Measurements from ENCODE around the gene LHFPL4. TPM values are rescaled to one million over a fixed set of nuclear protein-coding genes. Genes with fewer than 3 reads are reported as not detected.

Gene LHFPL4
- total RNA-seq, 1 experiment from 2014 or later, result 16.3 TPM

DNA sequence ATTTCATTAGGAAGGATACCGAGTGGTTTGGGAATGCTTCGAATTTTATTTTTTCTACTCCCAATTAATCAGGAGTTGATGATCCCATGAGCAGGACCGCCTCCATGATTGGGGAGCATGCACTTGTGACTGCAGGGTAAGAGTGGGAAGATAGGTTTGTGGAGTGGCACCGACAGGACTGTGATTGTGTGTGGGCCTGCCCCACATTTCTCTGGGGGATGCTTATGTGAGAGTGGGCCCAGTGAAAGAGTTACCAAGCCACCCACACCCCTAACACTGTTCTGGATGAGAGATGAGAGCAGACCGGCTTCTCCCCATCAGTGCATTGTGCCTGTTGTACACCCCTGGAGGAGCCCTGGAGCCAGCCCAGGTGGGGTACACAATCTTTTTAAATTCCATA, 76.7 kb downstream of the LHFPL4 start:
- Histone ChIP-seq H3K4me2 (ENCODE audit: insufficient read depth, insufficient read length, low read length) (no peak overlapping the region), H2BK5ac (ENCODE audit: insufficient read length, low read length) (no peak overlapping the region), H4K20me1 (ENCODE audit: control insufficient read depth, insufficient read depth, insufficient read length) (no peaks in the 10 kb centered on the region), H2AK5ac (ENCODE audit: insufficient read length, low read length) (no peak overlapping the region), H3K27me3 (ENCODE audit: insufficient read depth, low read length) (no peaks in the 10 kb centered on the region), H3K56ac (ENCODE audit: insufficient read length, low read depth, low read length) (no peak overlapping the region), H3K79me2 (ENCODE audit: insufficient read depth, low read length) (no peaks in the 10 kb centered on the region), H2AFZ (ENCODE audit: low read length) (no peak overlapping the region), H2BK20ac (ENCODE audit: low read depth, low read length, poor library complexity, severe bottlenecking) (no peak overlapping the region), H3K4me1 (ENCODE audit: insufficient read depth, low read length) (no peaks in the 10 kb centered on the region), H3K9ac (ENCODE audit: extremely low read depth, insufficient read length, low read length) (no peak overlapping the region), H3T11ph (ENCODE audit: low read length) (no peak overlapping the region), H3K14ac (ENCODE audit: insufficient read depth, low read length) (no peak overlapping the region), H2BK12ac (ENCODE audit: insufficient read length, low read depth, low read length) (no peak overlapping the region), H3K79me1 (ENCODE audit: insufficient read depth, low read depth, low read length, poor library complexity, severe bottlenecking) (no peaks in the 10 kb centered on the region), H4K91ac (ENCODE audit: insufficient read length, low read depth, low read length) (no peak overlapping the region), H3K9me3 (ENCODE audit: control insufficient read depth, low read depth, low read length) (no peaks in the 10 kb centered on the region), H2BK120ac (ENCODE audit: low read depth, low read length, poor library complexity, severe bottlenecking) (no peak overlapping the region), H4K8ac (replicated peaks; ENCODE audit: insufficient read length, low read depth, low read length) (no peak overlapping the region), H4K5ac (ENCODE audit: insufficient read length, low read depth, low read length) (no peak overlapping the region), H3K4ac (ENCODE audit: low read depth, low read length) (no peak overlapping the region), H3K27ac (ENCODE audit: insufficient read length, low read depth, low read length) (no peak overlapping the region), H2BK15ac (ENCODE audit: low read depth, low read length) (no peak overlapping the region), H3K23me2 (ENCODE audit: insufficient read length, low read depth, low read length, poor library complexity, severe bottlenecking) (no peaks in the 10 kb centered on the region), H3K23ac (ENCODE audit: insufficient read length, low read depth, low read length) (no peak overlapping the region), H3K18ac (ENCODE audit: insufficient read length, low read depth, low read length) (no peak overlapping the region)
- H3K27me3 Mint-ChIP-seq (ENCODE audit: low read depth), result no peaks in the 10 kb centered on the region
- DNase-seq, result no peak
- H3K36me3 Mint-ChIP-seq (ENCODE audit: insufficient read depth in 1 of 3, low read depth in 3 of 3), result peaks cover 63 to 87% (median 81%) of the 10 kb centered on the region in 3 experiments; a peak in 6 of 7 replicates
- no peaks in the 10 kb centered on the region for H3K4me1 Mint-ChIP-seq
- no peaks in the 10 kb centered on the region for H3K9me3 Mint-ChIP-seq
- no peak overlapping the region for H3K27ac Mint-ChIP-seq
- no peak overlapping the region for H3K4me3 Mint-ChIP-seq
- WGBS (ENCODE audit: extremely low coverage, insufficient read length, low lambda C conversion rate), result no CpG with 5 or more reads among the region's 5 CpGs
- TF ChIP-seq, protein P1, sequence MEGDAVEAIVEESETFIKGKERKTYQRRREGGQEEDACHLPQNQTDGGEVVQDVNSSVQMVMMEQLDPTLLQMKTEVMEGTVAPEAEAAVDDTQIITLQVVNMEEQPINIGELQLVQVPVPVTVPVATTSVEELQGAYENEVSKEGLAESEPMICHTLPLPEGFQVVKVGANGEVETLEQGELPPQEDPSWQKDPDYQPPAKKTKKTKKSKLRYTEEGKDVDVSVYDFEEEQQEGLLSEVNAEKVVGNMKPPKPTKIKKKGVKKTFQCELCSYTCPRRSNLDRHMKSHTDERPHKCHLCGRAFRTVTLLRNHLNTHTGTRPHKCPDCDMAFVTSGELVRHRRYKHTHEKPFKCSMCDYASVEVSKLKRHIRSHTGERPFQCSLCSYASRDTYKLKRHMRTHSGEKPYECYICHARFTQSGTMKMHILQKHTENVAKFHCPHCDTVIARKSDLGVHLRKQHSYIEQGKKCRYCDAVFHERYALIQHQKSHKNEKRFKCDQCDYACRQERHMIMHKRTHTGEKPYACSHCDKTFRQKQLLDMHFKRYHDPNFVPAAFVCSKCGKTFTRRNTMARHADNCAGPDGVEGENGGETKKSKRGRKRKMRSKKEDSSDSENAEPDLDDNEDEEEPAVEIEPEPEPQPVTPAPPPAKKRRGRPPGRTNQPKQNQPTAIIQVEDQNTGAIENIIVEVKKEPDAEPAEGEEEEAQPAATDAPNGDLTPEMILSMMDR (conservative IDR thresholded peaks at IDR 0.05), result no peak

All from H9 (cell line).